H1 (cell line): ENCODE measurements around the gene CASZ1. TPM values are rescaled to one million over a fixed set of nuclear protein-coding genes. Genes with fewer than 3 reads are reported as not detected.

ENCODE experiments used
- CTCF ChIA-PET: fragments of 300-600 bp; sonication (Branson Sonifier 250); formaldehyde crosslinking; loops from one replicate; lab custom pipeline; 2021; ENCODE audit not compliant: partially characterized antibody; lab: Charles Lee
- POLR2A ChIA-PET: fragments of 300-600 bp; sonication (Branson Sonifier 250); formaldehyde crosslinking; loops from one replicate; lab custom pipeline; 2021; ENCODE audit warnings: inconsistent platforms; ENCODE audit not compliant: partially characterized antibody; lab: Charles Lee
- DNase-seq, 2 experiments: peaks; one replicate each; pipeline versions ENCODE4 v3.0.0 to v3.0.0-alpha.2; 2010 to 2022; ENCODE audit warnings: low spot score in 2 of 2, low read depth in 1 of 2, mixed read lengths in 1 of 2
- FAIRE-seq: peaks from 2 replicates; lab custom pipeline; 2011; peaks lifted over from hg19 to GRCh38; lab: Jason Lieb, UNC
- H2AFZ ChIP-seq: 2 replicates; pipeline ENCODE4 v1.8.1; 2012; ENCODE audit warnings: low read length, inconsistent platforms
- H2AK5ac ChIP-seq: 2 replicates; pipeline ENCODE4 v1.6.1; 2013; ENCODE audit warnings: low read depth, low read length
- H2BK120ac ChIP-seq: replicated peaks from 2 replicates; pipeline ENCODE3; 2013; ENCODE audit warnings: low read depth, low read length, inconsistent platforms
- H2BK12ac ChIP-seq: 2 replicates; pipeline ENCODE4 v1.6.1; 2013; ENCODE audit warnings: low read depth, low read length
- H2BK15ac ChIP-seq: 2 replicates; pipeline ENCODE4 v1.6.1; 2013; ENCODE audit warnings: low read length
- H2BK20ac ChIP-seq: 2 replicates; pipeline ENCODE4 v1.6.1; 2013; ENCODE audit warnings: low read length
- H2BK5ac ChIP-seq: 2 replicates; pipeline ENCODE4 v1.6.1; 2013; ENCODE audit warnings: low read depth, low read length
- H3K14ac ChIP-seq: 2 replicates; pipeline ENCODE4 v1.6.1; 2013; ENCODE audit warnings: inconsistent platforms; ENCODE audit not compliant: insufficient read length
- H3K18ac ChIP-seq: 2 replicates; pipeline ENCODE4 v1.6.1; 2013; ENCODE audit warnings: low read length; ENCODE audit errors: extremely low read depth
- H3K23ac ChIP-seq: 2 replicates; pipeline ENCODE4 v1.6.1; 2013; ENCODE audit warnings: inconsistent platforms; ENCODE audit not compliant: insufficient read length
- H3K23me2 ChIP-seq: 2 replicates; pipeline ENCODE4 v1.6.1; 2013; ENCODE audit warnings: low read depth, low read length
- H3K27ac ChIP-seq: 2 replicates; pipeline ENCODE4 v1.6.1; 2011; ENCODE audit warnings: low read depth, low read length, inconsistent platforms
- H3K27me3 ChIP-seq, 4 experiments: replicated peaks in 1 of 4; 1 replicate in 1 of 4; 2 replicates in 3 of 4; pipeline versions ENCODE4 v1.6.1 to v1.8.1; 2011 to 2013; ENCODE audit warnings: low read length in 3 of 4, mild to moderate bottlenecking in 3 of 4, inconsistent platforms in 2 of 4, mixed read lengths in 2 of 4, moderate library complexity in 1 of 4; ENCODE audit not compliant: control insufficient read depth in 3 of 4, insufficient read depth in 3 of 4; ENCODE audit errors: extremely low read depth in 1 of 4
- H3K36me3 ChIP-seq, 4 experiments: 2 replicates each; pipeline versions ENCODE4 v1.6.1 to v1.8.1; 2011 to 2013; ENCODE audit warnings: mild to moderate bottlenecking in 4 of 4, low read length in 3 of 4, moderate library complexity in 2 of 4, control low read depth in 1 of 4, inconsistent platforms in 1 of 4; ENCODE audit not compliant: insufficient read depth in 4 of 4, control insufficient read depth in 2 of 4
- H3K4ac ChIP-seq: replicated peaks from 2 replicates; pipeline ENCODE3; 2013; ENCODE audit warnings: low read length, low read depth, mixed read lengths, inconsistent platforms; ENCODE audit not compliant: insufficient read length
- H3K4me1 ChIP-seq, 4 experiments: replicated peaks in 1 of 4; 1 replicate in 1 of 4; 2 replicates in 3 of 4; pipeline versions ENCODE4 v1.6.1 to v1.8.1; 2011 to 2013; ENCODE audit warnings: low read length in 3 of 4, inconsistent platforms in 2 of 4, mixed read lengths in 1 of 4; ENCODE audit not compliant: insufficient read depth in 4 of 4, control insufficient read depth in 3 of 4
- H3K4me2 ChIP-seq, 2 experiments: 2 replicates each; pipeline versions ENCODE4 v1.6.1 to v1.8.1; 2011 to 2013; ENCODE audit warnings: low read depth in 2 of 2, low read length in 2 of 2, control low read depth in 1 of 2, inconsistent platforms in 1 of 2, mild to moderate bottlenecking in 1 of 2; ENCODE audit not compliant: insufficient read depth in 1 of 2
- H3K4me3 ChIP-seq, 4 experiments: fragments of 200-600, 300-600 bp in 1 of 4; sonication (generic), shearing (Covaris generic), sonication (Bioruptor Twin) in 1 of 4; 2 replicates each; pipeline versions ENCODE4 v1.5.1 to v1.8.1; 2011 to 2016; ENCODE audit warnings: low read length in 4 of 4, low read depth in 3 of 4, control low read depth in 2 of 4, inconsistent platforms in 2 of 4, mild to moderate bottlenecking in 2 of 4, mixed read lengths in 1 of 4, moderate library complexity in 1 of 4; ENCODE audit not compliant: insufficient read depth in 2 of 4; ENCODE audit errors: extremely low read depth in 1 of 4
- H3K56ac ChIP-seq: replicated peaks from 2 replicates; pipeline ENCODE3; 2013; ENCODE audit warnings: low read depth, mild to moderate bottlenecking, mixed read lengths, low read length, inconsistent platforms; ENCODE audit not compliant: insufficient read length
- H3K79me1 ChIP-seq: 2 replicates; pipeline ENCODE4 v1.6.1; 2013; ENCODE audit warnings: low read depth, low read length, control low read depth
- H3K79me2 ChIP-seq, 2 experiments: 2 replicates each; pipeline versions ENCODE4 v1.6.1 to v1.8.1; 2012 to 2013; ENCODE audit warnings: low read length in 2 of 2, mild to moderate bottlenecking in 2 of 2, inconsistent platforms in 1 of 2; ENCODE audit not compliant: insufficient read depth in 2 of 2, control insufficient read depth in 1 of 2
- H3K9ac ChIP-seq, 4 experiments: replicated peaks in 1 of 4; 1 replicate in 1 of 4; 2 replicates in 3 of 4; pipeline versions ENCODE4 v1.6.1 to v1.8.1; 2011 to 2013; ENCODE audit warnings: low read depth in 3 of 4, low read length in 3 of 4, control low read depth in 2 of 4, mild to moderate bottlenecking in 2 of 4, moderate library complexity in 2 of 4, inconsistent platforms in 1 of 4; ENCODE audit errors: extremely low read depth in 1 of 4
- H3K9me3 ChIP-seq, 2 experiments: 2 replicates each; pipeline versions ENCODE4 v1.6.1 to v1.8.1; 2012 to 2013; ENCODE audit warnings: mild to moderate bottlenecking in 2 of 2, moderate library complexity in 2 of 2, control low read depth in 1 of 2, inconsistent platforms in 1 of 2, low read depth in 1 of 2, low read length in 1 of 2, mixed read lengths in 1 of 2; ENCODE audit not compliant: insufficient read depth in 2 of 2
- H4K20me1 ChIP-seq, 2 experiments: replicated peaks in 1 of 2; 2 replicates each; pipeline versions ENCODE3 to v1.8.1; 2011 to 2013; ENCODE audit warnings: inconsistent platforms in 2 of 2, low read length in 2 of 2, mild to moderate bottlenecking in 1 of 2; ENCODE audit not compliant: insufficient read depth in 2 of 2, control insufficient read depth in 1 of 2
- H4K5ac ChIP-seq: 2 replicates; pipeline ENCODE4 v1.6.1; 2013; ENCODE audit warnings: low read length, low read depth, mixed read lengths, inconsistent platforms; ENCODE audit not compliant: insufficient read length
- H4K8ac ChIP-seq: 2 replicates; pipeline ENCODE4 v1.8.0; 2013; ENCODE audit warnings: mild to moderate bottlenecking, moderate library complexity, low read length, inconsistent platforms; ENCODE audit not compliant: insufficient read depth; ENCODE audit errors: extremely low read depth
- H4K91ac ChIP-seq: replicated peaks from 2 replicates; pipeline ENCODE3; 2013; ENCODE audit warnings: low read length, mixed read lengths, inconsistent platforms; ENCODE audit not compliant: insufficient read length
- ASH2L ChIP-seq: fragments of 200-600, 300-600 bp; sonication (generic); IDR thresholded peaks from one replicate; pipeline ENCODE4 v1.7.1; 2017; ENCODE audit warnings: low read length
- CBX5 ChIP-seq: fragments of 300-800, 300-1000 bp; sonication (generic); IDR thresholded peaks from 2 replicates; pipeline ENCODE4 v1.7.1; 2016; ENCODE audit warnings: antibody characterized with exemption, low read length, low read depth
- EGR1 ChIP-seq: IDR thresholded peaks from 2 replicates; pipeline ENCODE4 v1.6.1; 2011; ENCODE audit warnings: low read depth, low read length, borderline replicate concordance
- HDAC6 ChIP-seq: IDR thresholded peaks from one replicate; pipeline ENCODE4 v1.7.1; 2012; ENCODE audit warnings: low read depth, mild to moderate bottlenecking, inconsistent platforms, low read length, moderate library complexity
- KDM4A ChIP-seq: IDR thresholded peaks from one replicate; pipeline ENCODE4 v1.7.1; 2012; ENCODE audit warnings: low read depth, mild to moderate bottlenecking, moderate library complexity, low read length, inconsistent platforms; ENCODE audit not compliant: severe bottlenecking
- MAFK ChIP-seq: IDR thresholded peaks from 2 replicates; pipeline ENCODE4 v1.6.1; 2012; ENCODE audit warnings: low read depth, mild to moderate bottlenecking, improper control_type of control experiment, low read length
- POLR2AphosphoS5 ChIP-seq: IDR thresholded peaks from 2 replicates; pipeline ENCODE4 v1.6.1; 2011; ENCODE audit warnings: low read depth, low read length
- SP4 ChIP-seq: IDR thresholded peaks from 2 replicates; pipeline ENCODE4 v1.6.1; 2012; ENCODE audit warnings: low read length, inconsistent platforms
- TBP ChIP-seq: IDR thresholded peaks from 2 replicates; pipeline ENCODE4 v1.6.1; 2011; ENCODE audit warnings: low read depth, low read length, improper control_type of control experiment
- TEAD4 ChIP-seq: IDR thresholded peaks from 2 replicates; pipeline ENCODE4 v1.6.1; 2012; ENCODE audit warnings: low read depth, low read length, inconsistent platforms, mixed read lengths
- WGBS, 2 experiments: shearing (Covaris generic) in 1 of 2; methylation state at CpG; one replicate each; pipeline versions ENCODE4 v1.1.6 to v1.1.7; 2013 to 2015; ENCODE audit warnings: low lambda C conversion rate in 2 of 2, mixed read lengths in 2 of 2, inconsistent platforms in 1 of 2, low coverage in 1 of 2, missing lambda C conversion rate in 1 of 2; ENCODE audit not compliant: insufficient replicate concordance in 2 of 2, insufficient coverage in 1 of 2, insufficient read length in 1 of 2; ENCODE audit errors: extremely low coverage in 1 of 2, missing lambda C conversion rate in 1 of 2; 5-methylcytosine and 5-hydroxymethylcytosine counted together
- polyA plus RNA-seq, 7 experiments: library from polyadenylated mRNA; depleted of rRNA in 3 of 7; stranded (reverse) in 5 of 7; unstranded in 2 of 7; fragments of >200 nt in 5 of 7; fragments of 200-250 nt in 2 of 7; gene quantifications; 1 replicate in 5 of 7; 2 replicates in 1 of 7; 4 replicates in 1 of 7; pipeline versions ENCODE4 v1.2.1 to v1.2.3, GENCODE V29; 2011 to 2013; ENCODE audit warnings: missing spikeins in 2 of 7, mixed read lengths in 2 of 7
- total RNA-seq: library from RNA; stranded (reverse); fragmentation: NEBNext Ultra II Directional; extraction: Animal tissue kit (Norgen Biotek cat#: 25700); gene quantifications from 2 replicates; pipeline ENCODE4 v1.2.1, GENCODE V29; 2021
- TF ChIP-seq, protein P1 (sequence below): IDR thresholded peaks from 2 replicates; pipeline ENCODE4 v1.6.1; 2012; ENCODE audit warnings: low read length, inconsistent platforms

CASZ1 gene
- total and polyA plus RNA-seq, 2 of the 8 experiments (the other 6 are each of a cell fraction or from before 2014, with no cell fraction given) = 4.4 to 7.7 TPM

DNA sequence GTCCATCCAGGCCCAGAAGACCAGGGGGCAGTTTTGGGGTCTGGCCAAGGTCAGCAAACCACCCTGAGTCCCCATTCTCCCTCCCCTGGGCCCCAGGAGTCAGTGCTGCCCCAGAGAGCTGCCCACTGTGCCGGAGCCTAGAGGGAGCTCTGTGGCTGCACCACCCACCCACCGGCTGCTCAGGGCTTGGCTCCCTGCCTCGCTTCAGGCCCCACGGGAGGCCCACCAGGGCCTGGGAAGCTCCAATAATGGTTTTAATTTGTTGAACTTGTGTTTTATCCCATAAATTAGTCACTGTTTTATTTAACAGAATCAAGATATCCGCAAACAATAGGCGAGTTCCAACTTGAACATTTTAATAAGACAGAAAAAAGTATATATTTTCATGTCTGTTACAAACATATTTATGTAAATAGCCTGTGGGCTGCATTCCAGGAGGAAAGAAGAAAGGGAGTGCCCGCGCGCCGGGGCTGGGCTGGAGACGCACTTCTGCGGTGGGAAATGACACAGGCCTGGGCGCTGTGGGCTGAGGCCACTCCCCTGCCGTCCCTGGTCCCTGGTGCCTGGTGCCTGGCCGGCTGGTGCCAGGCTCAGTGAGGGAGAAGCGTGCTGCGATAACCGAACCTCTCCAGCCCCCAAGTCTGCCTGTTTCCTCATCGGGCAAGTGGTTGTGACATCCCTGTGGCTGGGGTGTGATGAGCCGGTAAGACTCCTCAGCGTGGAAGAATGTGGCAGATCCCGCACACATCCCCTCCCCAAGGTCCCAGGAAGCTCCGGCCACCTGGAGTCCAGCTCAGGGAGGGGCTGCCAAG is 161.2 kb downstream of the CASZ1 start:
- H3K4ac ChIP-seq = no peak overlapping the region
- no peak overlapping the region for H2AFZ ChIP-seq
- H3K36me3 ChIP-seq = no peaks in the 10 kb centered on the region
- POLR2A ChIA-PET = interaction anchor here (0.7 to 1.3 kb wide), 3 partner anchors 7 to 160 kb away, joined by 3 read pairs; no protein-coding TSS in a partner anchor
- no peak overlapping the region for H4K5ac ChIP-seq
- H3K56ac ChIP-seq = no peak overlapping the region
- H3K14ac ChIP-seq = no peak overlapping the region
- H3K9ac ChIP-seq = no peak overlapping the region
- CTCF ChIA-PET = interaction anchor here (0.6 to 1.9 kb wide), 8 partner anchors 9 to 307 kb away, joined by 3 to 5 read pairs (median 4); no protein-coding TSS in a partner anchor
- WGBS, 2 experiments = 87% methylated on average over 20 of the region's 23 CpGs; no CpG with 5 or more reads in 1 of the 2 experiments
- H2BK12ac ChIP-seq = peak overlapping the region; percentile 27; the same call in 1 of the 2 replicates
- no peaks in the 10 kb centered on the region for H3K9me3 ChIP-seq
- H2BK15ac ChIP-seq = 0 out of 2 replicates have a peak overlapping the region, but pooled peaks have one; percentile 37
- no peaks in the 10 kb centered on the region for H3K79me2 ChIP-seq
- H3K4me1 ChIP-seq = peaks cover 4 to 40% (median 30%) of the 10 kb centered on the region in 4 experiments
- no peak overlapping the region for H3K27ac ChIP-seq
- H3K23ac ChIP-seq = no peak overlapping the region
- FAIRE-seq (no peak), DNase-seq (no peak)
- H2BK120ac ChIP-seq = no peak overlapping the region
- no peak overlapping the region for H3K4me2 ChIP-seq
- no peak overlapping the region; the same call in 1 of the 2 replicates for H2BK5ac ChIP-seq
- H3K18ac ChIP-seq = no peak overlapping the region; the same call in none of the 2 replicates
- H4K8ac ChIP-seq = peak overlapping the region; percentile 9; the same call in 1 of the 2 replicates
- no peak overlapping the region for H2BK20ac ChIP-seq
- H3K23me2 ChIP-seq = peaks cover 6% of the 10 kb centered on the region; the same call in 1 of the 2 replicates
- H2AK5ac ChIP-seq = no peak overlapping the region
- H4K20me1 ChIP-seq = peaks cover 0 to 4% of the 10 kb centered on the region in 2 experiments
- H3K79me1 ChIP-seq = no peaks in the 10 kb centered on the region
- H4K91ac ChIP-seq = no peak overlapping the region
- H3K4me3 ChIP-seq = no peak overlapping the region
- H3K27me3 ChIP-seq = peaks cover 7 to 26% (median 23%) of the 10 kb centered on the region in 4 experiments
- TF ChIP-seq, protein P1, sequence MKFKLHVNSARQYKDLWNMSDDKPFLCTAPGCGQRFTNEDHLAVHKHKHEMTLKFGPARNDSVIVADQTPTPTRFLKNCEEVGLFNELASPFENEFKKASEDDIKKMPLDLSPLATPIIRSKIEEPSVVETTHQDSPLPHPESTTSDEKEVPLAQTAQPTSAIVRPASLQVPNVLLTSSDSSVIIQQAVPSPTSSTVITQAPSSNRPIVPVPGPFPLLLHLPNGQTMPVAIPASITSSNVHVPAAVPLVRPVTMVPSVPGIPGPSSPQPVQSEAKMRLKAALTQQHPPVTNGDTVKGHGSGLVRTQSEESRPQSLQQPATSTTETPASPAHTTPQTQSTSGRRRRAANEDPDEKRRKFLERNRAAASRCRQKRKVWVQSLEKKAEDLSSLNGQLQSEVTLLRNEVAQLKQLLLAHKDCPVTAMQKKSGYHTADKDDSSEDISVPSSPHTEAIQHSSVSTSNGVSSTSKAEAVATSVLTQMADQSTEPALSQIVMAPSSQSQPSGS = no peak
- TF ChIP-seq SP4 (no peak), KDM4A (no peak), ASH2L (no peak), TEAD4 (no peak), POLR2AphosphoS5 (no peak), CBX5 (no peak), HDAC6 (no peak), TBP (no peak), EGR1 (no peak), MAFK (no peak)
